ENCODE measurements around the gene DNAJB12.
"Not testable (repeated sequence)": the region's sequence is repeated elsewhere in the genome, so short reads cannot be mapped to it uniquely, and the experiment has no call there.

Gene DNAJB12

DNA sequence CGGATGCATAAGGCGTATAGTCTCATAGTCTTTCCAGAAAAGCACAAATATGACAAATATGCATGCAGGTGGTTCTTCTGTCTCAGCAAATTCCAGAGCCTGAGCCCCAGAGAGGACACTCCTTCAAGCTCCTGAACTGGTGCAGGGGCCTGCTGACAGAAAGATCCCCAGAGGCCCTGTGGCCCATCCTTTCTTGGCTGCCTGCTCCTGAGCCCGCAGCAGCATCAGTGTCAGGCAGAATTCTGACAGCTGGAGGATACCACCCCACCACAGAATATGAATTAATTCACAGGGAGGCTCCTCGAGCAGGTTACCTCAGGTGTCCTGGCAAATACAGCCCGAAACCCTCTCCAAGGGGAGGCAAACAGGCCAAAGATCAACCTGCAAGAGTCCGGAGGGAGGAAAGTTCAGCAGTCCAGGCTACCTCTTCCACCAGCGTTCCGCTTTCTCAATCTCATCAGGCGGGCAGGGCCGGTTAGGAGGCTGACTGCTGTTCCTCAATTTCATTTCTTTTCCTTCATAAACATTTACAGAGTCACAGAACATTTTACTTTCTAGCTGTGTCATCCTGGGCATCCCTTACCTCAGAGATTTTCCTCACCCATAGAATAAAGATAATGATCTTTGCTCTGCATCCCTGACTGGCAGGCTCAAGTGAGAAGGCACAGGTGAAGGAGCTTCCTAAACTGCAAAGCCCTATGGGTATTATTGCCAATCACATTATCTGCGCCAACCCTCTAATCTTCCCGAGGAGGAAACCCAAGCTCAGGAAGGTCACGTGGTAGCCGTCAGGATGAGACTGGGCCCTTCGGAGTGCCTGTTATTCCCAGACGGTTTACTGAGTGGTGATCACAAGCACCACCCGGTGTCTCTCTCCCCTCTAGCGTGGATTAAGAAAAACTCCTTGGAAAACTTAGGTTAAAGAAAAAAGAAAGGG lies 1.4 kb downstream of the DNAJB12 start:
- DNase-seq, result no peak

DNA sequence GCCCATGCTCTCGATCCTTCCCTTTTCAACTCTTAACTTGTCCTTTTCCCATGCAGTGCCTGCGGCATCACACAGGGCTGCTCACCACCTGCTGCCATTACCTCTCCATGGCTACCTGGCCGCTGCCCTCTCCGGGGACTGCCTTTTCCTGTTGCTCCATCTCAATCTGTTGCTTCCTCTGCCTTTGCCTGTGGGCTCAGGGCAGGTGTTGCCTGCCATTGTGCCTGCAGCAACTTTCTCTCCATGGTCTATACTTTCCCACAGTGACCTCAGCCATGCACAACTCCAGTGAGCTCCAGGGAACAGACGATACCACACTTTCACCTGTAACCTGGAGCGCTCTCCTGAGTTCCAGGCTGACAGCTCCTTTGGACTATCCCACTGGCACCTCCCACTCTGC lies 3.2 kb downstream of the DNAJB12 start:
- no peak for DNase-seq

DNA sequence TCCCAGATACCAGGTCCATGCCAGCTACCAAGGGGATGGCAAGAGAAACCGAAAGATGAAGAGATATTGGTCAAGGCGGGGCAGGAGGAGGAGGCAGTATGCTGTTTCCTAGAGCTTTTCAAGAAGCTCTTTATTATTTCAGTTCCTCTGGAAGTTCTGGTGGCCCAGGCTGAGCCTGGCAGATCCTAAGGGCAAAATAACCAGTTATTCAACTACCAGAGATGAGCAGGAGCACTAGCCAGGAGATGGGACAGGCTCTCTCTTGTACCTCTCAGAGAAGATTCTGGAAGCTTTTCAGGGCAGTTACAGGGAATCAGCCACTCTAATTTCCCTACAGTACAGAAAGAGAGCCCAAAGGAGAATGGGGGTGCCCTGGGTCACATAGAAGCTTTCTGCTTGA lies 5.3 kb downstream of the DNAJB12 start:
- no peak for DNase-seq

DNA sequence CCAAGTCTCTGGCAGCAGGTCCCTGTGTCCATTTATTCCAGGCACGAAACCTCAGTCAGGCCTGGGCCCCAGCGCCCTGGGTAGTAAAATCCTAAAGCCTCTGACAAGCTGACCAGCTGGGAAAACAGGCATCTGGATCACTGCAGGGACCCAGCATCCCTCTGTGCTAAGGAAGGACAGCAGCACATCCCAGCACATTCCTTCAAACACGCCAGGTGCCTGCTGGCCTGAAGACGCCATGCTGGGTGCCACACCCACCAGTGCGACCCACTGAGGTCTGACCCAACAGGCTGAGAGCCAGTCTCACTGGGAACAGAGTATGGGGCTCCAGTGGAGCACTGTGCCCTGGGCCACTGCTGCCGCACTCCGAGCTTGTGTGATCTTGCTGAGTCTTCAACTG lies 6.4 kb downstream of the DNAJB12 start:
- no peak for DNase-seq

DNA sequence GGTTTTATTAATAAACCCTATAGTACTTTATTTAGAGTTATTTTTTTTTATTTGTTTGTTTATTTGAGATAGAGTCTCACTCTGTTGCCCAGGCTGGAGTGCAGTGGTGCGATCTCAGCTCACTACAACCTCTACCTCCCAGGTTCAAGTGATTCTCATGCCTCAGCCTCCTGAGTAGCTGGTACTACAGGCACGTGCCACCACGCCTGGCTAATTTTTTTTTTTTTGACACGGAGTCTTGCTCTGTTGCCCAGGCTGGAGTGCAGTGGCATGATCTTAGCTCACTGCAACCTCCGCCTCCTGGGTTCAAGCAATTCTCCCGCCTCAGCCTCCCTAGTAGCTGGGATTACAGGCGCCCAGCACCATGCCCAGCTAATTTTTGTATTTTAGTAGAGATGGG lies 8.6 kb downstream of the DNAJB12 start:
- DNase-seq, result not testable (repeated sequence)

DNA sequence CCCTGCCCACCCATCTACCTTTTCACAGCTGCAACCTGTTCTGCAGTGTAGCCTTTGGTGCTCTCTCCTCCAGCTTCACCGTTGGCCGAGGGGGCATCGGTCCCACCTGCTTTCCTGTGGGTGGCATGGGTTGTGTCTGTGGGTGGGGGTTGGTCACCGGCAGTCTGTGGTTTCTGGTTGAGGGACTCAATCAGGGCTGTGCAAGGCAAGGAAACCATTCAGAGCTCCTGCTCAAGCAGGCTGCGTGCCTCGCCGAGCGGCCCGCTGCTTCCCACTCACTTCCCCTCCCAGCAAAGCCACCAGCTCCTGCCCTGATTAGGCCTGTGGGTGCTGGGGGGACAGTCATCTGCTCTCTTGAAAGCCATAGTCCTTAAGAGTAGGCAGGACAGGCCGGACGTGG lies 9.8 kb downstream of the DNAJB12 start:
- no peak for DNase-seq

DNA sequence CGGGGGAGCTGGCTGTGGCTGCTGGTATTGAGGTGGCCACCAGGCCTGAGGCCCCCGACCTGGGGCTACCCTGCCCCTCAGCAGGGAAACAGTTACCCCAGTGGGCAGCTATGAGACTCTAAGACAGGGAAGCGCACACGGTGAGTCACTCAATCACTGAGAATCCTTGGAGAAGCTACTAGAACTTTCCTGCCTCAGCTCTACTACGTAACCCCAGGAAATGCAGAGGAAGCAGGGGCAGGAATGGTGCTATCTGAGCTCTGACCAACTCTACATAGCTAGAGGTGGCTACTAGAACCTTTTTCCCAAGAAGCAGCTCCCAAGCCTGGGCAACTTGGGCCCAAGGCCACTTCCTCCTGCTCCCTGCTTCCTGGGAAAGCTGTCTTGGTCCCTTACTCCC lies 11.8 kb downstream of the DNAJB12 start:
- no peak for DNase-seq

DNA sequence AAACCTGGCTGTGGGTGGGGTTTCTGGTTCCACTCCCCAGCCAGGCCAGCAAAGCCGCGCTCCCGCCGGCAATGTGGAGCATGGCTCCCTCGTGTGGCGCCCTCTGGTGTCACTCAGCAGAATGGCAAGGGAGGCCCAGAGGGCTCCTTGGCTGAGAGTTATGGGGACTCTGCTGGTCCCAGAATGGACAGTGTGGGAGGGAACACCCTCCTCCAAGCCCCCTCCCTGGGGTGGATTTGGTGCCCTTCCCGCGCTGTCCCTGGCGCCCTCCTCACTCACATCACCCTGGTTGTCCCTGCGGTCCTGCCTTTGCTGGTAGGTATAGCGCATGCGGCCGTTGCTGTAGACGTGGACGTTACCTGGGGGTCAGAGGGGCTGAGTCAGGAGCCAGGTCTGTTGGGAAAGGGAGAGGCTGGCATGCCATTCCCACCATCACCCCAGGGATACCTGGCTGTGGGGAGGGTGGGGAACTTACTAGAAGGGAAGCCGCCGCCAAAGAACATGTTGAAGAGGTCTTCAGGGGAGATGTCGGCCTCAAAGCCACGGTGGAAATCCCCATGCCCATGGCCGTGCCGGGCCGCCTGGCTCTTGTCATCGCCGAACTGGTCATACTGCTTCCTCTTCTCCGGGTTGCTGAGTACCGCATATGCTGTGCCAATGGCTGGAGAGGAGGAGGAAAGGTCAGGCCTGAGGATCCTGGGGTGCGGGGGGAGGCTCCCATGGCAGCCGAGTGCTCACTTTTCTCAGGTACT lies 14.0 kb downstream of the DNAJB12 start:
- DNase-seq, result peak; percentile 63

DNA sequence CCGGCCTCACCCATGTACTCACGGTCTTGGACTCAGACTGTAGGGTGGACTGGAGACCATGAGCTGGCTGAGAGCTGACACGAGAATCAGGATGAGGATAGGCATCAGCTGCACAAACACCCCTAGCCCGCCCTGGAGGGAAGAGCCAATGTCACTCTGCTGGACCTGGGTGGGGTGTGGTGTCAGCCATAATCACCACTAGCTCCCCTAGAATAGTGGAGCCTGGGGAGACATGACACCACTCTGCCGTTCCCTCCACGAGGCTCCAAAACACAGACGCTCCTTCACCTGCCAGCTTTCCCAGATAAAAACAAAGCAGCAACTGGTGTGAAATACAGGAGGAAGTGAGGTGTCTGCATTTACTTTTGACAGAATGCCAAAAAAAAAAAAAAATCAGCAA lies 16.5 kb downstream of the DNAJB12 start:
- DNase-seq, result no peak

DNA sequence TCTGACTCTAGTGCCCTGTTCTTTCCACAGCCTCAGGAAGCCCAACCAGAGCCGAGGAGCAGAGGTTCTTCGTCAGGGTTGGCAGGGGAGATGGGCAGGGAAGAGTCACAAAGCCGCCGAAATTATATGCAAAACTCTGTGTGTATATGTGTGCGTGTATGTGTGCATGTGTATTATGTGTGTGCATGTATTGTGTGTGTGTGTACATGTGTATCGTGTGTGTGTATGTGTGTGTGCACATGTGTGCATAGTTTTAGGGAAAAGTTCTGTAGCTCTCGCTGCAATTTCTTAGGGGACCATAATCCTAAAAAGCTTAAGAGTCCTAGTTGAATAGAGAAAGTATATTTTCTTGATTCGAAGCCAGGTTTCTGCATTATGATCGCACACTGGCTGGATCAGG lies 17.0 kb downstream of the DNAJB12 start:
- DNase-seq, result no peak

DNA sequence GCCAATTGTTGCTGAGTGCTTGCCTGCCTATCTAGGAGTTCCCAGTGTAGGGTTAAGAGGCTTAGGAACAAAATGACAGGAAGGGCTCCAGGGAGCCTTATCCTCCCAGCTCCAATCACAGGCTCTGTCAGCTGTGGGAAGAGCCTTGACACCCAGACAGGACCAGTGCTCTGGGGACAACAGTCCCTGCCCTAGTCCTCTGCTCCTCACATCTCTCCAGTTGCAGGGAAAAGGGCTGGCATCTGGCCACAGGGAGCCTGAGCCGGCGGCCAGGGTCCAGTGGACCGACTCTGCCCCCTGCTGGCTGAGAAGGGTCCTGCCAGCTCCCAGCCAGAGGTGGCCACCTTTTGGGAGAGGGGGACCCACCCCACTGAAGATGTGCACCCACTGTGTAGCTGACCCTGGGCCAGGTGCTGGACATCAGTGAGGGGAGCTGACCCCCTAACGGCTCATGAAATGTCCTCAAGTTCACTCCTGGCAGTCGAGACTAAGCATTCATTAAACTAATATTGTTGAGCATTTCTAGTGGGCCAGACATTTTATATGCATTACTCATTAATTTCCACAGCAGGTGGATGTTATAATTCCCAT lies 17.6 kb downstream of the DNAJB12 start:
- DNase-seq, result peak; percentile 56

DNA sequence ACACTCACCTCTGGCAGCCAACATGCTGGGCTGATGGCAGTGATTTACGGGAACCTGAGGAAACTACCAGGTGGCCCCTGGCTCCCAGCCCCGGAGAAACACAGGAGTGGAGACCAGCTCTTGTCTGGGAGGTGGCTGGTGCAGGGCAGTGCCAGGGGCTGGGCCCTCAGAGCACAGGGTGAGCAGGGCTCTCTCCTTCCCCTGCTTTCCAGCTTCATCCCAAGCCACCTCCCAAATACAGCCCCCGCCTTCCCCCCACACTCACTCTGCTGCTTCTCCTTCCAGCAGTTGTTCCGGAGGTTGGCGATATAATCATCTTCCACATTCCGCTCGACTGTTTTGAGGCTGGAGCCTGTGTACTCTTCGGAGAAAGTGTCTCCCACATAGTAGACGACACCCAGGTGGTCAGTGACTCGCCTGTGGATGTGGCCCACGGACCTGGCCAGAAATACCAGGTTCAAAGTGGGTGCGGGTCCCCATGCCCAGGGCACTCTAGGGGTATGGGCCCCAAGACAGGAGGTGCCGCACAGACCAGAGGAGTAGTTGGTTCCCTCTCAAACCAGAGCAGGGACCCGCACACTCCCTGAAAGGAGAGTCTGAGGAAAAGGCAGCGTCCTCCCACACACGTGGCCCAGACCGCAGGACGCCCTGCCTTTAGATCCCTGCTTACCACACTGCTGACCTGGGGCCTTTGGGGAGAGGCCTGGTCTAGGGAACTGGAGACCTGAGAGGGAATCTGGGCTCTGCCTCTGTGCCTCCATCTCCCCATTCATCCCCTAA lies 18.3 kb downstream of the DNAJB12 start:
- no peak for DNase-seq

DNA sequence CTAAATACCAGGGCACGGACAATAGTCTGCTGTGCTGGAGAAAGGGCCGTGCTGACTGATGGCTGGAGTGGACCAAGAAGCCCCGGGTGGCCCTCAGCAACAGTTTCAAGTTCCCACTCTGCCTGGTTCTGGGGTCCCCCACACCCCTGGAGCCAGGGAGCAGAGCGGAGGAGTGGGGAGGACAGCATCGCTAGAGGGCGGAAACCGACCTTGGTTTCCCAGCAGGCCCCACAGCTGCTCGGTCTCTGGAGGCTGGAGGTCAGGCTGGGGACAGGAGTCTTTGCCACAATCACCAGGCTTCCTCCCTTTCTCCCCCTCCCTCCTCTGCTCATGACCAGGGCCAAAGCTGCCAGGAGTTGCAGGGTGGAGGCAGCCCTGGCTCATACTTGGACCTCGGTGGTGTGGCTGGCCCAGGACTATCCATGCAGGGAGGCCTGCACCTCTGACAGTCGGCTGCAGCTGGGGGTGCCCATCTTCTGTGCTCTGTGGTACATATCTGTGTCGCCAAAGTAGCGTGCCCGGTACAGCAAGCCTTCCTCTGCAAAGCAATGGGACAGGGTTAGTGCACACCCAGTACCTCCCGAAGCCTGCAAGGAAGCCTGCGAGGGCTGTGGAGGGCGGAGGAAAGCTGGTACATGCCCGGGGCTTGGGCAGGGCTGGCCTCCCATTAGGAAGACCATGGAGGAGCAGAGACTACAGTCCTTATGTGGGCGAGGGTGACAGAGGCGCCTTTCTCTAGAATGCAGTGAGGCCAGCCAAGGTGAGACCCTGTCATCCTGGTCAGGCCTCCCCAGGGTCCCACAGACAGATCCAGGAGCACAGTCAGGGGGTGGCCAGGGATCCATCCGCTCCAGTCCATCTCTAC lies 19.1 kb downstream of the DNAJB12 start:
- DNase-seq, result peak; percentile 42

DNA sequence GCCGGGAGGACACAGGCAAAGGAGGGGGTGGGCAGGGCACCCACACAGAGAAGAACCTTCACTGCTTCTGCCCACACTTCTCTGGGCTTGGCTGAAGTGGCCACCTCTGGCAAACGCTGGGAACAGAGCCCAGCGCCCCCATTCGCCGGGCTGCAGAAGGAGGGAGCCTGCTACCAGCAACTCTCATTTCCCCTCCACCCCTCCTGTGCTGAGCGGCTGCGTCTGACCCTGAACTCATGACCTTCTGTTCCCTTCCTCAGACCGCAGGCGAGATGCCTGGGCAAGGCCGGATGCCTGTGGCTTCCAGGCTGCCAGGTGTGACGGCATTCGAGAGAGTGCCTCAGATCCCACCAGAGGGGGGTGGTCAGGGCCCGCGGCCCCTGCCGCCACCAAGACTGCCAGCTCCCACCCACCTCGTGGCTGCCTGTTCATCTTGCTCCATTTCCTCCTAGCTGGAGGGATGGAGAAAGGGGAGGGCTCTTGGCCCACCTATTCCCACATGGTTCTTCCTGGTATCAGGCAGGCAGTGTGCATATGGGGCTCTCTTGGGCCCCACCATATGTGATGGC lies 19.8 kb downstream of the DNAJB12 start:
- DNase-seq, result peak; percentile 80

DNA sequence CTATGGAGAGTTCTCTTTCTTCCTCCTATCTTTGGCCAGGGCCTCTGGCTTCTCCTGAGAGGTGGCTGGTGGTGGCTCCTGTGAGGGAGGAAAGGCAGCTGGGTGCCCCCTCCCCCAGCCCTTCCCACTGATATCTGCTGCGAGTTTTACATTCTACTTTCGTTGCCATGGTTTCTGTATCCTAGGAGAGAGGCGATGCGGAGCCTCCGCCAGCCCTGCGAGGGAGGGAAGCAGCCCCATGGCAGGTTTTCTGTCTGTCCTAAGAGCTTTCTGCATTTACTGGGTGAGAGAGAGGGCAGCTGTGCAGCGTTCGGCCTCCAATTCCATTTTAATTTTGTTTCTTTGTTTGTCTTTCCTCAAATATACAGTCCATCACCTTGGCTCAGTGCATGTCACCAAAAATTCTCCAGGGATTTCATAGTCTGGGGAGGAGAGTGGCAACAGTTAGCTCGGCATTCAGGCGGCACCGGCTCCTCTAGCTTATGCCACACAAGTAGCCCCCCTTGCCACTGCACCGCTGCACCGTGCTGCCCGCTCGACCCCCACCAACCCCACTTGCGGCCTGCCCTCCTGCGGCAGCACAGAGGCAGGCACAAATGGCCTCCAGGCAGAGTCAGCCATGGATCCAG lies 20.4 kb downstream of the DNAJB12 start:
- DNase-seq, result no peak

DNA sequence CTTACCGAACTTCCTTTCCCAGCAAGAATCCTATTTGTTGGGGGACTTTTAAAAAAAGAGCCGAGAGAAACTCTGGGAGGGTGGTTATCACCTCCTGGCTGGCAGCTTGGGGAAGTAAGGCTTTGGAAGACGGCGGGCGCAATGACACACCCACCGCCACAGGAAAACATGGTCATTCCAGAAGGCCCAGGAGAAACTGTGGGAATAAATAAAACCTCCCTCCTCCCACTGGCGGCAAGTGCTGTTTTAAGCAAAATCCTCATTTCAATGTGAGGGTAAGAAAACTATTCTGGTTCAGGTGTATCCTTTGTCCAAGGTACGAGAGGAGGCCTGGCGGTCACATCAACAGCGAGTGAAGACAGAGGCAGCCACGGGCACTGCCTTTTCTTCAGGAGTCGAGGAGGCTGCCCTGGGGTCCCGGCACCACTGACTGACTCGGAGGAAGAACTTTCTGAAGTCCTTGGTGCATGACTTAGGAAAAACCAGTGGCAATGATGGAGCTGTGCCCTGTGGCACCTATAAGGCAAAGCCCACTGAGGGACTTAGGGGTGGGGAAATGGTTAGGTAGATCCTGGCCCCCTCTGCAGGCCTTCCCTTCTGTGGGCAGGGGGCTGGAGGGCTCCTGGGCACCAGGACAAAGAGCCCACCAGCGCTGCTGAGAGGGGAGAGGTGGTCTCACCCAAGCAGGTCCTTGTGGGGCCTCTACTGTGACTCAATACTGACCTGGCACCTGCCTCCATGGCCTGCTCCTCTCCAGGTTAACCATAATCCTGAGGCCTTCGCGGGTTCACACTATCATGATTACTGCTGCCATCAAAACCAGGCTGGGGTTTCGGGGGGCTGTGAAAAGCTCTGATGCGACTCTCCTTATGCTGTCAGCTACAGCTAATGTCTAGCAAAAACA lies 21.4 kb downstream of the DNAJB12 start:
- no peak for DNase-seq

DNA sequence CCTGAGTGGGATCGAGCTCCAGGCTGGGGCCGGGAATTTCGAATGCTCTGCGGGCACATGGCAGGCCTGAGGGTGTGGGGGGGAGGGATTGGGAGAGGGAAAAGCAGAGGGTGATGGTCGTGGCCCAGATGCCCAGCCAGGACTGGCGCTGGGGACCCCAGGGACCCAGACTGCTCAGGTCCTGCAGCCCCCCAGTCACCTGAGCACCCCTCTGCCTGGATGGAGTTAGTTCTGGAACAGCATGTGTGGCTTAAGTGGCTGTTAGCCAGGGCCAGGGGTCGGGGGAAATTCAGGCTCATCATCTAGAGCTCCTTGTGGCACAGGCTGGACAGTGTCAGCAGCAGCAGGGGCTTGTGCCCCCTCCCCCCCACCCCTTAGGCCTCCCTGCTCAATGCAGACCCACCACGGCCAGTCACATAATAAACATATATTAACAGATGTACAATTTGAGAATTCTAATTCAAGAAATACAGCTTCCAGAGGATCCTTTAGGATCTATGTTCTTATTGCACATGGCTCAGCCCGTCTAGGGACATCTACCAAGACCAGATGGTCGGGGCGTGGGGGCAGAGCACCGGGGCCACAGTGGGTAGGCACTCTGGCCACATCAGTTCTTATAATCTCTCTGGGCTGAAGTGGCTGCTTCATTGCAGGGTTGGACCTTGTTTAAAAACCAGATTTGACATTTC lies 22.2 kb downstream of the DNAJB12 start:
- no peak for DNase-seq

DNA sequence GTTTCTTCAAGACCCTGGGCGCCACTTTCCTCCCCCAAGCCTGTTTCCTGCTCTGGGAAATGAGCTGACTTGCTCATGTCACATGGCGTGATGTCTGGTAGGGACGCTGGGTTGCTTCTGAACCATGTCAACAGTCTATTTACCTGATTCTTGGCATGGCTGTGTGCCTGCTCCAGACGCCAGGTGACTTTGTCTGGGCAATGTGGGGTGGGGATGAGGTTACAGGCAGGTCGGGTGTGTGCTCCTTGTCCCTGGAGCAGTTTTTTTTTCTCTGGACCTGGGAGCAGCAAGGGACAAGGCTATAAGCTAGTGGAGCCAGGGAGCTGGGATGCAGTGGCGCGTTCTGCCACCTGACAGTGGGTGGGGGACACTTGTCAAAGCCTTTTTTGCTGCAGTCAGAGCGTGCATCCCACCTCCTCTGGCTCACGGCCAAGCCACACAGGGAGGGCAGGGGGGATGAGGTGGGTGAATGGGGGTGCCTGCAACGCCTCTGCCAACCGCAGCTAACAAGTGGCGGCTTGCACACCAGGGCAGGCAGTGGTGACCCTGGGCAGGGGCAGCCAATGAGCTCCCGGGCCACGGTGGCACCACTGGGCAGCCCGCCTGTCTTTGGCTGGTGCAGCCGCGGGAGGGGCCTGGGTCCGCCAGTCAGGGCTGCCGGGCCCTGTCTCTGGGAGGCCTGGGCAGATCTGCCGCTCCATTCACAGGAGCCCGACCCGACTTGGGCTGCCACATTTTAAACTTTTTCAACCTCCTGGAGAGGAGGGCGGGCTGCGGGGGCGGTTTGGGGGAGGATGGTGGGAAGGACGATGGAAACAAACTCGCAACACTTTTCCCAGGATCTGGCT lies 22.9 kb downstream of the DNAJB12 start:
- peak; percentile 83 for DNase-seq

Measured in activated effector memory CD4-positive, alpha-beta T cell treated with Interleukin-2 at 50 U/mL for 16 hours (primary cell).